Fibroblast of mammary gland (primary cell): ENCODE results near the gene NHLH2.

Source experiments
- DNase-seq: peaks from one replicate; pipeline ENCODE4 v3.0.0-alpha.2; 2010; ENCODE audit warnings: low read depth
- H3K4me3 ChIP-seq: 2 replicates; pipeline ENCODE4 v1.5.1; 2011; ENCODE audit warnings: low read depth, mild to moderate bottlenecking, low read length, moderate library complexity; ENCODE audit not compliant: control insufficient read depth
- TF ChIP-seq, protein P1 (sequence below): conservative IDR thresholded peaks from 2 replicates; pipeline ENCODE4 v1.5.1; 2011; ENCODE audit warnings: low read depth, low read length, inconsistent platforms; ENCODE audit not compliant: control insufficient read depth, insufficient read depth

The NHLH2 gene

DNA sequence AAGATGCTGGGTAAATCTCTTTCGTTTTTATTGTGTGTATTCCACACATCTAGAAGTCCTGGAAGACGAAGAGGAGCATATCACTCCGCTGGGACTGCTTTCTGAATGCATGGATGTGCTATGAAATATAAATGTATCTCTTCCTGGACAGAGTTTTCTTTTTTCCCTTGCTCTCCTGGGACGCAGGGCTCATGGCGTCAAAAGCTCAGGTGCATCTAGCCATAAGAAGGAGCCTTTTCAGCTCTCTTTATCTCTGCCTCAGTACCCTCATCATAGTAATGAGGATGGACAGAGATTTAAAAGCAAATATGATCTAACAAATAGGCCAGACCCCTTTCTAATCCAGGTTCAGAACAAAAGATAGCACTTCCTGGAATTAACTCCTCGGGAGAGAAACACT lies 44.9 kb downstream of the NHLH2 start:
- DNase-seq, result no peak
- H3K4me3 ChIP-seq, result no peak overlapping the region
- TF ChIP-seq, protein P1, sequence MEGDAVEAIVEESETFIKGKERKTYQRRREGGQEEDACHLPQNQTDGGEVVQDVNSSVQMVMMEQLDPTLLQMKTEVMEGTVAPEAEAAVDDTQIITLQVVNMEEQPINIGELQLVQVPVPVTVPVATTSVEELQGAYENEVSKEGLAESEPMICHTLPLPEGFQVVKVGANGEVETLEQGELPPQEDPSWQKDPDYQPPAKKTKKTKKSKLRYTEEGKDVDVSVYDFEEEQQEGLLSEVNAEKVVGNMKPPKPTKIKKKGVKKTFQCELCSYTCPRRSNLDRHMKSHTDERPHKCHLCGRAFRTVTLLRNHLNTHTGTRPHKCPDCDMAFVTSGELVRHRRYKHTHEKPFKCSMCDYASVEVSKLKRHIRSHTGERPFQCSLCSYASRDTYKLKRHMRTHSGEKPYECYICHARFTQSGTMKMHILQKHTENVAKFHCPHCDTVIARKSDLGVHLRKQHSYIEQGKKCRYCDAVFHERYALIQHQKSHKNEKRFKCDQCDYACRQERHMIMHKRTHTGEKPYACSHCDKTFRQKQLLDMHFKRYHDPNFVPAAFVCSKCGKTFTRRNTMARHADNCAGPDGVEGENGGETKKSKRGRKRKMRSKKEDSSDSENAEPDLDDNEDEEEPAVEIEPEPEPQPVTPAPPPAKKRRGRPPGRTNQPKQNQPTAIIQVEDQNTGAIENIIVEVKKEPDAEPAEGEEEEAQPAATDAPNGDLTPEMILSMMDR, result no peak

GRCh38 chr1:115794976-115795639 lies 45.8 kb downstream of the NHLH2 start:
- TF ChIP-seq, protein P1, result no peak
- DNase-seq, result no peak
- no peak overlapping the region for H3K4me3 ChIP-seq

- TF ChIP-seq, protein P1, result no peak
- H3K4me3 ChIP-seq, result no peak overlapping the region
- no peak for DNase-seq
These were observed 47.8 kb downstream of the NHLH2 start for GRCh38 chr1:115793162-115793561.

GRCh38 chr1:115791816-115792215 lies 49.1 kb downstream of the NHLH2 start:
- no peak overlapping the region for H3K4me3 ChIP-seq

DNA sequence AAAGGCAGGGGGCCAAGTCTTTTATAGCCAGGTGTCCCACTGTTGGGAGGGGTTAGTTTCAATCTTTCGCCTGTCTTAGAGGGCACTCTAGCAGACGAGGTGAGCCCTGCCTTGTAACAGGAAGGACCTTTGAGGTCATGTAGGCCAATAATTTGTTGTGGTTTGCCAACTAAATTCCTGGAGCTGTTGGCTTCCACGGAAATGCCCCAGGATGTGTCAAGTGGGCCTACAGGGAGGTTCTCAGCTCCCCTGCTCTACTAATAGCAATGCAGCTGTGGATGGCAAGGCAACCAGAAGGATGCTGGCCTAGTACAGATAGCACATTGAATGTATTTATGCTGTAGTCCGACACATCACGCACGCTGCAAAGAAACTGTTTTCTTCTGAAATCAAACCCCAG lies 50.1 kb downstream of the NHLH2 start:
- TF ChIP-seq, protein P1, result no peak
- no peak overlapping the region for H3K4me3 ChIP-seq
- DNase-seq, result no peak

More at GRCh38 chr1:115791816-115792215, 49.1 kb downstream of the NHLH2 start:
- TF ChIP-seq, protein P1, result no peak
- DNase-seq, result no peak

DNA sequence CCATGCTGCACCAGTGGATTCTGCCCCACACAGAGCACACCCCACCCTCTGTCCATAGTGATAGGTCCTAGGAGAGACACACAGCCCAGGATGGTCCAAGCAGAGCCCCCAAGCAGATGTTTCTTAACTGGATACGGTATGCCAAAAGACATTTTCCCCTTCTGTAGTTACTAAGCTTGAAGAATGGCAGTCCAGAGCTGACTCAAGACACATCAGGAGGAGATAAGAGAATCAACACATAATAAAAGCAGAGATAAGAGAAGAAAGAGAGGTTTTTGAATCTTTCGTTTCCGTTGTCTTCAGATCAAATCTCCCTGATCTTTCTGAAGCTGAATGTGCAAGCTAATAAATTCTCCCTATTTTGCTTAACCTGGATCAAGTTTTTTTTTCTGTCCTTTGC lies 50.6 kb downstream of the NHLH2 start:
- TF ChIP-seq, protein P1, result no peak
- H3K4me3 ChIP-seq, result no peak overlapping the region
- no peak for DNase-seq
